ENCODE results near the gene MFAP5.
A peak's percentile ranks its signal among the peaks of the same experiment; 100 is the strongest.

The MFAP5 gene, protein sequence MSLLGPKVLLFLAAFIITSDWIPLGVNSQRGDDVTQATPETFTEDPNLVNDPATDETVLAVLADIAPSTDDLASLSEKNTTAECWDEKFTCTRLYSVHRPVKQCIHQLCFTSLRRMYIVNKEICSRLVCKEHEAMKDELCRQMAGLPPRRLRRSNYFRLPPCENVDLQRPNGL

DNA sequence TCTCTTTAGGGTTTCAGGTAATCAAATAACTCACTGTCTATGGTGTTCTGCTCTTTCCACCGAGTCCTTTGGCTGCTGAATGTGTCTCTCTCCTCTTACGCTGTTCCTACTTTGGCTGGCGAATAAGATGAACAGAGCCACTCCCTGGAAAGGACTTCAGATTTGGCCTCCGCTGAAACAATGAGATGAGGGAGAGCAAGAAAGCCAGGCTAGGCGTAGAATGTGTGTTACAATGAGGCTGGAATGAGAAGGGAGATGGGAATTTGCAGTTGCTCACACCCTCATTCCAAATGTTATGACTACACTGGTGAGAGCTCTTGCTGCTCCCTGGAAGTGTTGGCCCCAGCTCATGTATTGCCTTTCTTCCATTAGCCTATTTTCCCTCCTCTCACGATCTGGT is at the start of gene MFAP5:
Gene MFAP5, minus strand, starts transcription at position 234 of the 400 bp plus-strand sequence. CDS start 722 bp downstream, outside the sequence.
- TF ChIP-seq POLR2A (IDR thresholded peaks at IDR 0.05; ENCODE audit: low read depth, low read length): no peak
- FAIRE-seq (no peak), DNase-seq (ENCODE audit: insufficient read length, low spot score) (no peak)

DNA sequence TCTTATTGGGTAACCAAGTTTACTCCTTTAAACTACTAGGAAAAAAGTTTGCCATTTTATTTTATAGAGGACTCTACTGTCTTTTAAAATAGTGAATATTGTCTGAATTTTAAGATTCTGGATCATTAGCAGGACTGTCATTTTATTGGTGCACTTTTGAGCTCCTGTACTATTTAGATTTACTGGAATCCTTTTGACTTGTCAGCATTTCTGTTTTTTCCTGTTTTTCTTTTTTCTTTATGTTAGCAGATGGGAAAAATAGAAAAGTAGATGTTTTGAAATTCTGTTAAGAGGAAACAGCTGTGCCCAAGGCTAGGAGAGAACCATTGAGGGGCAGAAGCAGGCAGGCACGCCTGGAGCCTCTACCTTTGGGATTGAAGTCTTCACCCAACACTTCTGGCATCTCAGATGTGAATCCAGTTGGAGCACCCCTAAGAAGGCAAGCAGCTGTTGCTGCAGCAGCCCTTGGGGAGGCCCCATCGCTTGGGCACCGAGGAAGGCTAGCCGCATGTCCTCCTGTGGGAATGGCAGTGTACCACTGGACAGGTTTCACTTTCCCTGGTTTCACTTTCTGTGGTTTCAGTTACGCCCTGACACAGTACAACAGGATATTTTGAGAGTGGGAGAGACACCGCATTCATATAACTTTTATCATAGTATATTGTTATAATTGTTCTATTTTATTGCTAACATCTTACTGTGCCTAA is 46.7 kb upstream of the MFAP5 start:
- FAIRE-seq (no peak), DNase-seq (ENCODE audit: insufficient read length, low spot score) (no peak)
- no peak for TF ChIP-seq POLR2A (IDR thresholded peaks at IDR 0.05; ENCODE audit: low read depth, low read length)

DNA sequence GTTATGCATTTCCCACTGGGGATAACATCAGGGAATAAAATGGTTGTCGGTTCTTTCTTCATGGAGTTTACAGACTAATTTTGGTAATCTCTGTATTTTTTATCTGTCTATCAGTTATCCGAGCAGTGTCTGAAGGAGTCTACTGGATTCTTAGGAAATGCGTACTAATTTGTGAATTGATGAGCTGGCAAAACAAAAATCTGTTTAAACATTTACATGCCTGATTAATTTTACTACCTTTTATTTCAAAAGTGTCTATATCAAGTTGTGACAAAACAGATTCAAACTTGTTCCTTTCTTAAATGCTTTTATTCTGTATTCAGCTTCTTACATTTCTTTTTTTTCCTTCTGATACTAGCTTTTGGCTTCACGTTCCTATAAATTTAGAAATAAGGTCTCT is 39.5 kb upstream of the MFAP5 start:
- no peak for TF ChIP-seq POLR2A (IDR thresholded peaks at IDR 0.05; ENCODE audit: low read depth, low read length)
- no peak for DNase-seq (ENCODE audit: insufficient read length, low spot score)
- FAIRE-seq: no peak

DNA sequence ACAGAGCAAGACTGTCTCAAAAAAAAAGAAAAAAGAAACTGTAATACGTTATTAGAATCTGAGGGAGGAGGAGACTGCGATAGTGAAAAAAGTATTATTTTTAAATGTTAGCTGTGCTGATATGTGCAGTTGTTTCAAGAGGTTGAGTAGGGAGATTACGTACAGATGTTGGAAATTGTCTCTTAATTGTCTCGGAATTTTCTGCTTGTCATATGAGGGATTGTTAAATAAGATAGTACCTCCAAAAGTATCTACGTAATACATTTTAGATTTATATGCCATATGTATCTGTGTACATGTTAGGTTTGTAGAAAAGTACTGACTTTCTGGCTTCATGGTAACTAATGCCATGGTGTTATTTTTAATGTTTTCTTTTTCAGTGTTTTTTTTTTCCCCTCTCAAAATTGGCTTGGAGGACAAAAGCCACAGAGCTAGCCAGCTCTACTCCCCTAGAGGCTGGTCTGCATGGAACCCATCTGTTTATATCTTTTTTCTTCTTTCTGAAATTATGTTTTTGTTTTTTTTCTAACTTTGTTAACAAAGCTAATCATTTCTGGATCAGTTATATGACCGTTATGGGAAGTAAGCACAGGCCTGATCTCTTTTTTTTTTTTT is 38.5 kb upstream of the MFAP5 start:
- DNase-seq (ENCODE audit: insufficient read length, low spot score): no peak
- TF ChIP-seq POLR2A (IDR thresholded peaks at IDR 0.05; ENCODE audit: low read depth, low read length): no peak
- FAIRE-seq: no peak

DNA sequence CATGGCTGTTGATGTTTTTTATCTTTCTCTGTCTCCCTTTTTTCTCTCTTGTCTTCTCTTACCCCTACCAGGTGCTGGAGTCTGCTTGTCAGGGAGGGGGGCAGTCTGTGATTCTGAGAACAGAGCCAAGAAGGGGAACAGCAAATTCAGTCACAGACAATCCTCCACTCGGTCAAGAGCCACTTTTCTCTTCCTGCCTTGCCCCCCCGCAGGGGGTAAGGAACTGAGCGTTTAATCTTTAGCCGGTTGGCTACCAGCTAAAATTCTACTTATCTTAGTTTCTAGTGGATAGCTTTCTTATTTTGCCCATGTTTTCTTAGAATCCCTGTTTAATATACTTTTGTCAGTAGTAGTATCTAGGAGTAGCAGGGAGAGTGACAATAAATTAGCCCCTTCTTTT is 37.1 kb upstream of the MFAP5 start:
- no peak for DNase-seq (ENCODE audit: insufficient read length, low spot score)
- TF ChIP-seq POLR2A (IDR thresholded peaks at IDR 0.05; ENCODE audit: low read depth, low read length): no peak
- FAIRE-seq: no peak

DNA sequence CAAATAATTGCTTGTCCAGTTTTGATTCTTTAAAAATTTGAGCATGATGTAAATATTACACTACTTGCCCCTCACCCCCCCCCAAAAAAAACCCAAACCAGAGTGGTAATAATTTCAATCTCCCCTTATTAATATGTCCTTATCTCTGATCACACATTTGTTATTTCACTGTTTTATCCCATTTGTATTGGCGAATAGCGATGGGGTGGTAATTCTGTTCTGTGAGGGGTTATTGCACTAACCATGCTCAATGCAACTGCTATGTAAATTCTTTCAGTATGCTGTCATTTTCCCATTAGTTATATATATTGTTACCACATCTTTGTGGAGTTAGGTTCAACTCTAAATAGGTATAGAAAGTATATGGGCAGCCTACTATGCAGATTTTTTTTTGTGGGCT is 36.3 kb upstream of the MFAP5 start:
- TF ChIP-seq POLR2A (IDR thresholded peaks at IDR 0.05; ENCODE audit: low read depth, low read length): no peak
- DNase-seq (ENCODE audit: insufficient read length, low spot score) (no peak), FAIRE-seq (no peak)

DNA sequence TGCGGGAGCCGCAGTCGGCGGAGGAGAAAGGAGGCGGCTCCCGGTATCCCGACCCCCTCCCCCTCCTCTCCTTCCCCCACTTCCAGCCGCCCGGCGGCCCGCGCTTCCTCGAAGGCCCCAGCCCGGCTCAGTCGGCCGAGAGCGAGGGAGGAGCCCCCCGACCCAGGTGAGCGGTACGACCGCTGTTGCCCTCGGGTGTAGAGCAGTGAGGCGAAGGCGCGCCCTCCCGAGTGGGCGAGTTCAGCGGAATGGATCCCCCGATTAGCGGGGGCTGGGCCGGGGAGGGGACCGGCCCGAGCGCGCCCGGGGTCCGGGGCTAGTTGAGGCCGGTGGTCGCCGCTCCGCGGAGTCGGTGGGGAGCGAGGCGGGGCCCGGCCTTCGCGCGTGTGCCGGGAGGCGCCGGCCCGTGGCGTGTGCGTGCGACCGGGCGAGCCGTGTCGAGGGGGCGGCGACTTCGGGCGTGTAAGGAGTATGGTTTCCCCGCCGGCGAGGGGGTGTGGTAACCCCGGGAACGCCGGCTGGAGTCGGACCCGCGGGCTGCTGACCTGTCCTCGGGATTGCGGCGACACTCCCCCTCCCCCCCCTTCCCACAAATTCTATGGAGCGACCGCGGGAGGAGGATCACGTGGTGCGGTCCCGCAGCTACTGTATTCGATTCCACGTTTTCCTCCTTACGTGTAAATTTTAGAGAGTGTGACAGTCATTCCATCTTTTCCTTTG is 35.7 kb upstream of the MFAP5 start:
- peak; percentile 44; the same call in 1 of the 2 replicates for TF ChIP-seq POLR2A (IDR thresholded peaks at IDR 0.05; ENCODE audit: low read depth, low read length)
- peak; percentile 48 for DNase-seq (ENCODE audit: insufficient read length, low spot score)
- no peak for FAIRE-seq

DNA sequence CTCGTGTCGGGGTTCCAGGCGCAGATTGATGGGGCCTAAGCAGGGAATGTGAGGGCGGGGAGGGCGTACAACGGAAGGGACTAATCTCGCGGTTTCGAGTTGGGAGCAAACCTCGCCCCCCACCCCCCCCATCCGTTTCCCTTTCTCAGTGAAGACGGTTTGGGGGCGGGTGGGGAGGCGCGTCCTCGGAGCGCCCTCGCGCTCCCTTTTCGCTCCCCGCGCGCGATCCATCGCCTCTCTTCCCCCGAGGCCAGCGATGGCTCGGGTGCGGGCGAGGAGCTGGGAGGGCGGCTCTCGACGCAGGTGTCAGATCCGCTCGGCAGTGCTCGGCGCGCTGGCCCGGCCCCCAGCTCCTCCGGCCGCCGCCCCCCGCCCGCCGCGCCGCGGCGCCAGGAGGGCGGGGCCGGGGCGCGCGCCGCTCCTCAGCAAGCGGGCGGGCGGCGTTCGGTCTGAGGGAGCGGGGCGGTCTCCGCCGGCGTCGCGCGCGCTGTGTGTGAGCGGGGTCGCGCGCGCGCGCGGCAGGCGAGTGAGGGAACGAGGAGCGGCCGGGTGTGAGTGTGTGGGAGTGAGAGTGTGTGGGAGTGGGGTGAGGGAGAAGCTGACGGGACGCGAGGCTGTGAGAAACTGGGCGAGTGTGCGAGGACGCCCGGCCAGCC is 35.0 kb upstream of the MFAP5 start, which contains the start of gene RIMKLB:
Gene RIMKLB, plus strand, starts transcription at position 516 of the 656 bp plus-strand sequence. CDS start 15,876 bp downstream, outside the sequence.
- FAIRE-seq: no peak
- TF ChIP-seq POLR2A (IDR thresholded peaks at IDR 0.05; ENCODE audit: low read depth, low read length): peak; percentile 58
- DNase-seq (ENCODE audit: insufficient read length, low spot score): peak; percentile 67

DNA sequence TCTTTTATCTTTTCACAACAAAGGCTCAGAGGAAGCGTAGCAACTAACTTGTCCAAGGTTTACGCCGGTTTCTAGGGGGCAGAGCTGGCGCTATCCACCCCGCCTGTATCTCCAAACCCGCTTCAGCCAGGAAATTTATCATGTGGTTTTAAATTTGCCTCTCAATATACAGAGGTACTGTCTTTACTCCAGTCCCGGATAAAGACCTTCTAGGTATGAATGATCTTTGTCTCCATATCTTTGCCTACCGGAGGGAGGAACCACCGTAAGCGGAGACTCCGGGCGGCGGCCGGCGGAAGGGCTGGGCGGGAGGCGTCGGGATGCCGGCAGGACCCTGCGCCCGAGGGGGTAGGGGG is 34.5 kb upstream of the MFAP5 start:
- no peak for TF ChIP-seq POLR2A (IDR thresholded peaks at IDR 0.05; ENCODE audit: low read depth, low read length)
- DNase-seq (ENCODE audit: insufficient read length, low spot score) (peak; percentile 38), FAIRE-seq (no peak)

DNA sequence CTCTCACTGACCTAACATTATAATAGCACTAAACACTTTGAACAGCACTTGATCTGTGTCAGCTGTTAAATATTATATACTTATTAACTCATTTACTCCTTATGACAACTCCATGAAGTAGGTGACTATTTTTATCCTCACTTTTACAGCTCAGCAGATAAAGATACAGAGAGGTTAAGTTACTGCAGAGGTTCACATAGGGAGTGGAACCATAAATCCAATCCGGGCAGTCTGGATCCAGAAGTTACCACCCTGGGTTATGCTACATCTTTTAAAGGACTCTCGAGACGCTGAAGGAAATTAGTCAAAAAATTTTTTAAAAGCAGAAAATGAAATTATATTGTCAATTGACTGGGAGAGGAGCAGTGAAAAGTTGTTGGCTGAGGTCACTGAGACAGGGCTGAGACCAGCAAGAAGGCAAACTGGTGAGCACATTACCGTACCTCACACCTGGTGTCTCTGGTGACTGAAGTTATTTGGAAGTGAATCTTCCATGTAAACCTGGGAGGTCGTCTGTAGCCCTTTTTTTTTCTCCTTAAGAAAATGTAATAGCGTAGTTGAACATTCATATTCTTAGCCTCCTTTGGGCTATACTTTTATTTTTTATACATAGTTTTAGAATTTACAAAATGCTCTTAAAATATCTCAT is 33.9 kb upstream of the MFAP5 start:
- DNase-seq (ENCODE audit: insufficient read length, low spot score) (no peak), FAIRE-seq (no peak)
- no peak for TF ChIP-seq POLR2A (IDR thresholded peaks at IDR 0.05; ENCODE audit: low read depth, low read length)

DNA sequence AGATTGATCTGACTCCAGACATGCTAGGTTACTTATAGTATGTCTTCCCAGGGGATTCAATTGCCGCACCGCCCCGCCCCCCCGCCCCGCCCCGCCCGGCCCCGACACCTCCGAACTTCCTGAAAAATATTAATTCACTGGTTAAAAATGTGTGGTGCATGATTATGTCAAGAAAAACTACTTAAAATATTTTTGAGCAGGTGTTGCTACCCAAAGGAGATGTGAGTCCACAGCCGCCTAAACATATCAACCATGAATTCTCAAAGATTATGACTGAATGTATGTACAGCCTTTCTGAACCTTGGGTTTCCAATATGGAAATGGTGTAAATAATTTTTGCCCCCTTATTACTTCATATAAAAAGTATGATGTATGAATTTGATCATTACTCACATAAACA is 32.5 kb upstream of the MFAP5 start:
- FAIRE-seq: no peak
- DNase-seq (ENCODE audit: insufficient read length, low spot score): no peak
- no peak for TF ChIP-seq POLR2A (IDR thresholded peaks at IDR 0.05; ENCODE audit: low read depth, low read length)

DNA sequence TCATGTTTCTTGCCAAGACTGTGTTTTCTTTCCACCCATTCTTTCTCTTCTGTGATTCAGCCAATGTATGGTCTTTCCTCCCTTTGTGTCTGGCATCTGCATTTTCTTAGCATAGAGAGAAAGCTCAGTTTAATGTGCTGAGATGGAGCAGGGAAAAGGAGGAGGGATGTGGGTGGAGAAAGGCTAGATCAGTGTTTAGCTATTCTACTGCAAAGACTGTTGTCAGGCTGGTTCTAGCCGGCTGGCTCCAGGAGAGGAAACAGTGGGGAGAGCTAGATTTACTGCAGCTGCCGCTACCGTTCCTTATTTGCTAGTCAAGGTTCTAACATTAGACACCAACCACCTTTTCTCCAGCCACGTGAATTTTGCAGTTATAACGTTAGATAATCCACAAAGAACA is 29.9 kb upstream of the MFAP5 start:
- FAIRE-seq (no peak), DNase-seq (ENCODE audit: insufficient read length, low spot score) (no peak)
- TF ChIP-seq POLR2A (IDR thresholded peaks at IDR 0.05; ENCODE audit: low read depth, low read length): no peak

DNA sequence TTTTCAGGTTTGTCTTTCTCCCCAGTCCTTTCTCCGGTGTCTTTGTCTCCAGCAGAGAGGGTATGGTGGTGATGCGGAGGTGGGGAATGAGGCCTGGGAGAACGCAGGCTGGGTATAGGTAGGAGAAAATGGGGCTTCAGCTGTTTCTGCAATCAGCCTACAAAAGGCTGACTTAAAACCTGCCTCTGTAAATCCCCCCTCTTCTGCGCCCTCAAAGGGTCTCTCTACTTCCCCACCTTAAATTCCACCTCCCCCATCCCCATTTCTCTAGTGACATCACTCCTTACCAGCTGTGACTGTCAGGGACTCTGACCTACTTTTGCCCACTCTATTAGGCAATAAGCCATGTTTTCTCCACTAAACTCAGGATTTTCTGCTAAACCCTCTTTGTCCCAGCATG is 27.1 kb upstream of the MFAP5 start:
- FAIRE-seq (no peak), DNase-seq (ENCODE audit: insufficient read length, low spot score) (no peak)
- no peak for TF ChIP-seq POLR2A (IDR thresholded peaks at IDR 0.05; ENCODE audit: low read depth, low read length)
